ENCODE measurements around the gene CNNM4. TPM values are rescaled to one million over a fixed set of nuclear protein-coding genes. Genes with fewer than 3 reads are reported as not detected.

CNNM4 gene
- total RNA-seq, 1 donor from 2014 or later: 2.4 TPM

GRCh38 chr2:96759548-96759947 lies 1.2 kb upstream of the CNNM4 start:
- no peak for DNase-seq

GRCh38 chr2:96760986-96761832 lies 507 bp downstream of the CNNM4 start:
- no peak for DNase-seq

DNA sequence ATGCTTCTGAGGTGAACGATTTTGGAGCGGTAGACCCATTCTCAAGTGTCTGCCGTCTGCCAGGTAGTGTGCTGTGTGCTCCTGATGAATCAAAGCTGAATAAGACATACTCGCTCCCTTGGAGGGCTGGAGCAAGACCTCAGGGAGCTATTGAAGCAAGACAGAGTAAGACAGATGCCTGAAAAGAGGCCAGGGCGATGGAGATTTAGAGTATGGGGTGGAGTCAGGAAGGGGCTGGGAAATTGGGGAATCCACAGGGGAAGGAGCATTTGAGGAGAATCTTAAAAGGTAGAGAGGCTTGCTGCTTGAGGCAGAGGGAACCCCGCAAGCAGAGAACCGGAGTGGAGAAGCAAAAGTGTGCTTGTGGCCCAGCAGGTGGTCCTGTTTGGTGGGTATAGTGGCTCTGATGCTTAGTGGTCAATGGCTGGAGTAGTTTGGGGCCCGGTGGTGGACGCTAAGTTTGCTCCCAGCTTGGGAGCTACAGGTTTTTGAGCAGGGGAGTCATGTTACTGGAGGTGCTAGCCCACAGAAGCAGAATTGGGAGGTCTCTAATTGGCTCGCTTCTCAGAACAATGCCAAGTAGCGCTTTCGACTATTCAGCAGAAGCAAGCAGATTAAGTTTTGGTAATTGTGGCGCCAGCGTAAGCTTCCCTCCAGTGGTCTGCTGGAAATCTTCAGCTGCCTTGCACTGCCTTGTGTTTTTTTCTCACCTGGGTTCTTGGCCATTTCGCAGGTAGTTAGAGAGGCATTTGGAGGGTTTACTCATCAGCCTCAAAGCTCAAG lies 2.0 kb downstream of the CNNM4 start:
- no peak for DNase-seq

- peak; percentile 42 for DNase-seq
Observed at GRCh38 chr2:96763511-96764252, 3.0 kb downstream of the CNNM4 start.

DNA sequence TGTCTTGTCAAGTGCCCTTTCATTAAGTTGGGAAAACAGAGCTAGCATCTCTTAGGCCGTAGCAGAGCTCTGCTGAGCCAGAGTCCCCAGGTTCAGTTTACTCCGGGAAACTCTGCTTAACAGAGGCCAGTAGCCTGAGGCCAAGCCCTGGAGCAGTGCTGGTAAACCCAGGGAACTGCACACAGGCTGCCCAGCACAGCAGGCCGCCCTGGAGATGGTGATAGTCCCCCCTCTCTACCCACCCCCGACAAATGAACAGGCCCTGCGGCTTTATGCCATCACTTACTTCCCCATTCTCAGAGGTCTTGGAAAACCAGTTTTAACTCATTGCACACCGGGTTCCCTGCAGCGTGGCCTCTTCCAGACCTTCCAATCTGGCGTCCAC lies 3.5 kb downstream of the CNNM4 start:
- no peak for DNase-seq

DNA sequence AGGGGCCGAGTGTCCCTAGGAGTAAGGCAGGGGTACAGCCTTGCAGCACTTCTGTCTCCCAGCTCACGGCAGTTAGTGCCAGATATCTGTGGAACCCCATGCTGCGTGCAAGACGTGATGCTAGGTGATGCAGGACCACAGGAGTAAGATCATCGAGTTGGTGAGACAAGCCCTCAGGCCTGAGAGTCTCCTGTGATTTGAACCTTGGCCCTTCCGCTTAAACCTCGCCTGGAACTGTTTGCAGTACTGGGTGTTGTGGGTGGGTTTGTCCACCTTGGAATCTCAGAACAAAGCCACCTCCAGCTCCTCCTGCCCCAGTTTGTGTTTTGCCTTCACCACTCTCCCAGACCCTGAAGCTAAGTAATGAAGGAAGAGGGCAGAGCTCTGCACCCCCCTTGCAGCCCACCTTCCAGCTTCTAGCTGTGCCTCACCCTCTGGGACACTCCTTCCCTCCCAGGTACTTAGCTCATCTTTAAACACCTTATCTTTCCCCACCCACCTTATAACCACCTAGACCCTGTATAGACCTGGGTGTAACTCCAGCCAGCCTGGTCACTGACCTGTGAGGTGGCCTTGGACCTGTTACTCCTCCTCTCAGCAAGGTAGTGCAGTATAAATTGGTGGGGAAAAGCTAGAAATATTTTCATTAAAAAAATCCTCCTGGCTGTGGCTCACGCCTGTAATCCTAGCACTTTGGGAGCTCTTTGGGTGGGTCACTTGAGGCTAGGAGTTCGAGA lies 6.6 kb downstream of the CNNM4 start:
- DNase-seq: no peak

DNA sequence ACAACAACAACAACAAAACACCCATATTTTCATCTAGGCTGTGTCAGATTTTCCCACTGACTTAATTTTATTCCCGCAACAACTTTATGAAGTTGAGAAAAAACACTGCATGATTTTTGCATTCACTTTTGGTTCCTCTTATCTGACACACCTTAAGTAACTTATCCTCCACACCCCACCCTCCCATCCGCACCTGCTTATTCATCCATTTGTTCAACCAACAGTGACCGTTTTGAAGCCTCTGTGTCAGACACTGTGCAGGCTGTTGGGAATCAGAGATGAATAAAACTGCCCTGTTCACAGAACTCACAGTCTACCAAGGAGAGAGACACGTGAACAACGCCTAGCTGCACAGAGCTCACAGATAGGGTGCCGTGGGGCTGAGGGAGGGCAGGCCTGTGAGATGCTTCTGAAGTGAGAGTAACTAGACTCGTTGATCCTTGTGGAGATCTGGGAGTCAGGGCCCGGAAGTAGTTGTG lies 7.4 kb downstream of the CNNM4 start:
- no peak for DNase-seq

- DNase-seq: no peak
Observed at GRCh38 chr2:96769814-96770213, 9.1 kb downstream of the CNNM4 start.

- no peak for DNase-seq
Observed at GRCh38 chr2:96770442-96771202, 9.9 kb downstream of the CNNM4 start.

DNA sequence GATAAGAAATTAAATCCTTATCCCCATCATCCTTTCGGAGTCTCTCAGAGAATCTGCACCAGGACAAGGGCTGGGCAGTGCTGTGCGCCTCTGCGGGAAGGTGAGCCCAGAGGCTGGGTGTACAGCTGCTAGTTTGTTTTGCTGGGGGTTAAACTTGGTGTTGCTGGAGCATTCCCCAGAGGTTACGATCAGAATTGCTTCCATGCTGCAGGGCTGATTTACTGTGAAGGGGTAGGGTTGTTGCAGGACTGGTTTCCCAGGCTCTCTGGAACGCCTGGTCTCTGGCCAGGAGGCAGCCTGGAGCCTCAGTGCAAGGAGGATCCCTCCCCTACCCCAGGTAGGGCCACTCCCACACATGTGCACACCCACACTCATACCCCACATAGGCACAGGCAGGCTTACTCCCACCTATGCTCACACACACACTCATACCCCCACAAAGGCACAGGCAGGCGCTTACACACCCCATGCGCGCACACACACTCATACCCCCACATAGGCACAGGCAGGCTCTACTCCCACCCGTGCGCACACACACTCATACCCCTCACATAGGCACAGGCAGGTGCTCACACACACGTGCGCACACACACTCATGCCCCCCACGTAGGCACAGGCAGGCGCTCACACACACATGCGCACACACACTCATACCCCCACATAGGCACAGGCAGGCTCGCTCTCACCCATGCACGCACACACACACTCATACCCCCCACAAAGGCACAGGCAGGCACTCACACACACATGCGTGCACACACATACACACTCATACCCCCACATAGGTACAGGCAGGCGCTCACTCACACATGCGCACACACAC lies 11.3 kb downstream of the CNNM4 start:
- DNase-seq: no peak

- DNase-seq: no peak
Observed at GRCh38 chr2:96772903-96773671, 12.4 kb downstream of the CNNM4 start.

- no peak for DNase-seq
Observed at GRCh38 chr2:96773922-96774321, 13.2 kb downstream of the CNNM4 start.

- no peak for DNase-seq
Observed at GRCh38 chr2:96775160-96775559, 14.5 kb downstream of the CNNM4 start.

DNA sequence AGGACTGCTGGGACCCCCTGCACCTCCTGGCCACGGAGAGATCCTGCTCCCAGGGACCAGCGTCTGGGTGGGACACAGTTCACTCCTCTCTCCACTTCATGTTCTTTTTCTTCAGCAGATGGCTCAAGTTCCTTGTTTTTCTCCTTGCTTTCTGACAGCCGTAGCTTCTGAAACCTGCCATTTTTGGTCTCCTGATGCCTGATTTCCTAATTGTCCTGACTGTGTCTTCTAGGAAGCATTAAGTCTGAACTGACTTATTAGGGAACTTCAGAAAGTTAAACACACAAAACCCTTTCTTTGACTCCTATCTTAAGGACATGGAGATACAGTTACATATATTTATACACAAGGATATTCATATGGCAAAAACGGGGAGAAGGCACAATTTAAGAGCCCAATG lies 22.7 kb downstream of the CNNM4 start:
- no peak for DNase-seq

DNA sequence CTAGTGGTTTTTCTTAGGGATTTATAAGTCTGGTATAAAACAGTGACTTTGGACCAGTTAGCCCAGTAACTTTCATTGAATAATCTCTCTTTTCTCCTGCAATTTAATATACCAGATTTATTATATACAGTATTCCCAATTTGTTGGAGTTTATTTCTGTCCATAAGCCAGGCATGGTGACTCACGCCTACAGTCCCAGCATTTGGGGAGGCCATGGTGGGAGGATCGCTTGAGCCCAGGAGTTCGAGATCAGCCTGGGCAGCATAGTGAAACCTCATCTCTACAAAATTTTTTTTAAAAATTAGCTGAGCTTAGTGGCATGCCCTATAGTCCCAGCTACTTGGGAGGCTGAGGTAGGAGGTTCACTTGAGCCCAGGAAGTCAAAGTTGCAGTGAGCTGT lies 26.7 kb downstream of the CNNM4 start:
- no peak for DNase-seq

GRCh38 chr2:96788442-96789244 lies 27.9 kb downstream of the CNNM4 start:
- DNase-seq: no peak

- no peak for DNase-seq
Observed at GRCh38 chr2:96789245-96789617, 28.5 kb downstream of the CNNM4 start.

- no peak for DNase-seq
Observed at GRCh38 chr2:96792772-96793749, 32.4 kb downstream of the CNNM4 start.
